LoVo (cell line): Measurements from ENCODE around the gene CLCN7.

Experiments
- DNase-seq: peaks from one replicate; pipeline ENCODE4 v3.0.0-alpha.2; 2016; ENCODE audit warnings: low spot score

The CLCN7 gene

DNA sequence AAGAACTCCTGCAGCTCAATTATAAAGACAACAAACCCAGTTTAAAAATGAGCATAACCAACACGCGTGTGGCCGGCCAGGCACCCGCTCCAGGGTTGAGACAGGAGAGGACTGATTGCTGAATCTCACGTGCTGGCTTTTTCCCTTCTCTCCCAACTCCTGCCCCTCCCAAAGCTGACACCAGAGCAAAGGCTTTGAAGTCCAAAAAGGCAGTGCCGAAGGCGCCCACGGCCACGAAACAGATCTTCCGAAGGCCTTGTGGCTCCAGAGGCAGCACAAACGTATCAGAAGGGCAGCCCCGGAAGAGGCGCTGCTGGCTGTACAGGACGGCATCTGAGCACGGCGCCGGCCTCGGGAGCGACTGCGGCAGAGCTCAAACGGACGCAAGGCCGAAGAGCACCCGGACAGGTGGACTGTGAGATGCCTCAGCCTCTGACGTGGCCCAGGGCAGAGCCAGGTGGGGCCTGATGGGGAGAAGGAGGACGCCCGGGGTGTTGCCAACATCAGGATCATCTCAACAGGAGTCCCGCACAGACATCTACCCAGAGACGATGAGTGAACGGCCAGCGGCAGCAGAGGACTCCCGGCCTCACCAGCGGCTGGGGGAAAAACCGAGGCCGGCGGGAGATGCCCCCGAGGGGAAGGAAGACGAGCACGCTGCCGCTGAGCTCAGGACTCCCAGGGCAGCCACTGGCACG, 10.5 kb downstream of the CLCN7 start:
- DNase-seq, result no peak

DNA sequence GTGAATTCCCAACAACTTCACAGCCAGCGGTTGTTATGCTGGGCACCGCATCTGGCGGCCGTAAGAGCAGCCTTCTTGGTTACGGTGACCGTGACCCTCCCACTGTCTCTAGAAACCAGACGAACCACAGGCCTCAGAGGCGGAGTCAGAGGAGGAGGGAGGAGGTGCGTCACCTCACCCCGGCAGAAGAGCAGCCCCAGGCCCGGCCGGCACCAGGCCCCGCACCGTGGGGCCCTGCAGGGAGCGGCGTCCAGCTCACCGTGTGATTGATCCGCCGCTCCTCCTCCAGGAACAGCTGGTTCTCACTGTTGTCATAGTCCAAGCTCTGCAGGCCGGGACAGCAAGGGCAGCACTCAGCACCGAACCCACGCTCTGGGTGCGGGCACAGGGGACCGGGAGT, 13.7 kb downstream of the CLCN7 start:
- no peak for DNase-seq

- DNase-seq, result no peak
These were observed 14.2 kb downstream of the CLCN7 start for GRCh38 chr16:1460602-1461138.

DNA sequence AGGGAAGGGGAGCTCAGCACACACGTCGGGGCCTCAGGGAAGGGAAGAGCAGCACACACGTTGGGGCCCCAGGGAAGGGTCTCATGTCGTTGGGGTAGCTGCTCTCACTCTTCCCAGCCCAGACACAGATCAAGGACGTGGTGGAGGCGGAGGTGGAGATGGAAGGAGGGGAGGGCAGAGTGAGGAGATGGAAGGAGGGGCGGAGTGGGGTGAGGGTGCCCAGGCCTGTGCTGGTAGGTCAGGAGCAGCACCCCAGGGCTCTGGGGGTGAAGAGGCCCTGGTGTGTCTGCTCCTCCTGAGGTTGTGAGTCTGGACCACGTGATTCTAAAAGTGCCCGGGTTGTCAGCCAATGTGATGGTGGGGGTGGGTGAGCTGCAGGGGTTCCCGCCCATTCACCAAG, 14.9 kb downstream of the CLCN7 start:
- no peak for DNase-seq

DNA sequence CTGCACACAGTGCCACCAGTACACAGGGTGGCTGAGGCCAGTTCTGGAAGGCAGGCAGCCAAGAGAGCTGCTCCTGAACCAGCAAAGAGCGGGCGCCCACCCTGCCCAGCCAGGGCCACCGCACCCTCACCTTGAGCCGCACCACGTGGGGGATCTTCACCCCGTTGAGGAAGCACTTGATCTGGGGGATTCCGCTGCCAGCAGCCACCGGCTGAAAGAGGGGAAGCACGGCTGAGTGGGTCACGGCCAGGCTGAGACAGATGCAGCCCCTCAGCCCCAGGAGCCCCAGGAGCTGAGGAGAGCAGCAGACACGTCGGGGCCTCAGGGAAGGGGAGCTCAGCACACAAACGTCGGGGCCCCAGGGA, 15.9 kb downstream of the CLCN7 start:
- DNase-seq, result no peak

DNA sequence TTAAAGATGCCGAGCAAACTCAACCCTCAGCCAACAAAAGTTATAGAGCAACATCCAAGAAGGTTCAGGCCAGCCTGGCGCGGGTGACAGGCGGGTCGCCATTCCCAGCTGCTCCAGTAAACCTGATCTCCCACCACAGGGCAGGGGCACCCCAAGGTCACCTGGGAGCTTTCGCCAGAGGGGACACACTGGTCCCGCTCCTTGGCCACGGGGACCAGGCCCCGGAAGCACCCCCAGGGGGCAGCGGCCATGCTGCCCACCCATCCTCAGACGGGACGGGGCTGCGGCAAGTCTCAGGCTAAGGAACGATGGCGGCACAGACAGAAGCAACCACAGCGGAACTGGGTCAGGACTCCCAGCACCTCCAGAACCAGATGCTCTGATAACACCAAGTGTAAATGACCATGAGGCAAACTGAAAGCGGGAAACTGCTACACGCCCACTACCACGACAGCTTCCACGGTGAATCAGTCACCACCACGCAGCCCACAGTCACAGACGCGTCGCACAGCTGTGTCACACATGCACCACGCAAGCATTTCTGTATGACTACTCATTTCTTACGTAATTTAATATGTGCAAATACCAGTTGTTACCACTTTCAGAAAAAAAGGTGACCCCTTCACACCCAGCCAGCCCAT, 16.4 kb downstream of the CLCN7 start:
- no peak for DNase-seq

- DNase-seq, result no peak
These were observed 17.2 kb downstream of the CLCN7 start for GRCh38 chr16:1457489-1458245.

- DNase-seq, result no peak
These were observed 17.9 kb downstream of the CLCN7 start for GRCh38 chr16:1456951-1457350.

DNA sequence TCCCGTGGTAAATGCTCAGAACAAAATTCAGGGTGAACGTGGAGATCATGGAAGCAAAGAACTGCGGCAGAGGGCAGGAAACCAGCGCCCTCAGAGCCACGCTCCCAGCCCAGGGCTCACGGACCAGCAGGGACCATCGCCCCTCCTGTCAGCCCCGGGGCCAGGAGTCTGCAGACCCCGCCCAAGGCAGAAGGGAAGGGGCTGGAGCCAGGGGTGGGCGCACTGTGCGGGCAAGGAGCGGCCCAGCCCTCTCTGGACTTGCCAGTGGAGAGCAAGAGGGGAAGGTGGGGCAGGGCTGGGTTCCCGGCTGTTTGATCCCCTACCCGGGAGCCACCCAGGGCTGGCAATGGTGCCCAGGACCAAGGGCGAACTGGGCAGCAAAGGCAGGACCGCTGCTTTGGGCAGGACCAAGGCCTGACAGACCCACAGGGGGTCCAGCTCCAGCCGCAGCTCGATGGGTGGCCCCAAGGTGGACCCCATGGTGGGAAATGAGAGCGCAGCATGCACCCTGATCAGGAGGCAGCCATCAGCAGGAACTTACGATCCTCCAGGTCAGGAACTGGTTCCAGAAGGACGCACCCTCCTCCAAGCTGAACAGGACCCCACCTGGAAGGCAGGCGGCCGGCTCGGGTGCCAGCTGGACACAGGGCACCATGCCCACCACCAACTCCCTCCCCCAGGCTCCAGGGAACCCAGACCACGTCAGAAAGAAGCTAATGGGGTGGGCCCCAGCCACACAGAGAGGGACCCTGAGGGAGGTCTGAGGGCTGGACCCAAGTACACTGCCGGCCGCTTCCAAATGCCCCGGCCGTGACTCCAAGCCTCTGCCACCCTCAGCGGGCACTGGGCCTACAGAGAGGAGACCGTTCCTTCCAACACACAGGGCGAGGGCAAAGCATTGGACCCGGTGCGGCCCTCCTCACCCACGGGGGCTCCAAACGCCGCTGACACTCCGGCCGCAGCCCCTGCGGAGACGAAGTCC, 19.3 kb downstream of the CLCN7 start:
- no peak for DNase-seq

GRCh38 chr16:1454561-1454960, 20.3 kb downstream of the CLCN7 start:
- no peak for DNase-seq

DNA sequence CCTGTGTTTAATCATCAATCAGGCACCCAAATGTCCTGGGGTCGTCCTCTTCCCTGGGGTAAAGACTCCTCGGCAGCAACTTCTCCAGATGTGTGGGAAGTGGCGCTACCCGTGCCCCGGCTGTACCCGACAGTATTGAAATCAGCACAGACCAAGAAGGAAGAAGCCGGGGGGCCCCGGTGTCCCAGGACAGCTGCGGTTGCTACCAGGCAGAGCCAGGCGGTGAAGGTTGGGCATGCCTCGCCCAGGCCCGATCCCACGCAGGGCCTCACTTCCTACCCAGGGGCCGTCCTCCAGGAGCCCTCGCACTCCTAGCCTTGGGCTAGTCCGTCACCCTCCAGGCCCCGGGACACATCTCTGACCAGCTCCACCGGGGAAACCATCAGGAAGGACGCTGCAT, 21.5 kb downstream of the CLCN7 start:
- DNase-seq, result no peak

DNA sequence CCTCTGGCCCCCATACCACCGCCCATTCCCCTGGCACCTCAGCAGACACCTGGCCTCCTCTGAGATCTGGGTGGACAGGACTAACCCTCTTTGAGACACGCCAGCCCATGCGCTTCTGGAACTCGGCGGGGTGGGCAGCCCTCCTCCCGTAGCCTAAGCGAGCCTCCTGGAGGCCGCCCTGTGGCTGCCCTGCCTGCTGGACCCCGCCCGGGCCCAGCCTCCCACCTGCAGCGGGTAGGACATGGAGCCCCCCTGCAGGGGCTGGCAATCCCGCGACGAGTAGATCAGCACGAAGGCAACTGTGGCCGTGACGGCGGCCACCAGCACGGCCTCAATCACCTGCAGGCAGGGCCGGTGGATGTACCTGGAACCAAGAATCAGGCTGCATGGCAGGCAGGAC, 22.3 kb downstream of the CLCN7 start:
- DNase-seq, result no peak

DNA sequence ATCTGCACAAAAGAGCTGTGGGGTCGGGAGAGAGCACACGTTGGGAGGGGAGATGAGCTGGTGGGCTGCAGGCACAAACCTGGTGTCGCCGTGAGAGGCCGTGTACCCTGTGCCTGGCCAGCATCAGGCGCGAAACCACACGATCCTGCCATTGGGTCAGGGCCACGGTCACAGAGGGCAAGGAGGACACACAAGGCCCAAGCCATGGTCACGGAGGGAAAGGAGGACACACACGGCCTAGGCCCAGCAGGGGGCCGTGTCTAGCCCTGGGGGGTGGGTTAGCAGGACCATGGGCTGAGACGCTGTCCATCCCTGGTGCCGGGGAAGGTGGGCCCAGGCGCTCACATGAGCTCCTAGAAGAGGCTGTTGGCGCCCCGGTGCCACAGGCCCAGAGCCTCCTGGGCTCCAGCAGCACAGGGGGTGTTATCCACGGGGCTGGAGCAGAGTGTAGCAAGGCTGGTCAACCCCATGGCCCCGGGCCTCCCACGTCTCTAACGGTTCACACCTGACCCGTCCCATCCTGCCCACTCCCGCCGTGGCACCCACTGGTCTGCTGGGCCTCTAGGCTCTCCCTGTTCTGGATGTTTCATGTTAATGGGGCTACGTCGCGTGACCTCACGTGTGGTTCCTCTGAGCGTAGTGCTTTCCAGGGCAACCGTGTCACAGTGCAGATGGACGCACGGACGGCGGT, 23.0 kb downstream of the CLCN7 start:
- DNase-seq, result no peak

DNA sequence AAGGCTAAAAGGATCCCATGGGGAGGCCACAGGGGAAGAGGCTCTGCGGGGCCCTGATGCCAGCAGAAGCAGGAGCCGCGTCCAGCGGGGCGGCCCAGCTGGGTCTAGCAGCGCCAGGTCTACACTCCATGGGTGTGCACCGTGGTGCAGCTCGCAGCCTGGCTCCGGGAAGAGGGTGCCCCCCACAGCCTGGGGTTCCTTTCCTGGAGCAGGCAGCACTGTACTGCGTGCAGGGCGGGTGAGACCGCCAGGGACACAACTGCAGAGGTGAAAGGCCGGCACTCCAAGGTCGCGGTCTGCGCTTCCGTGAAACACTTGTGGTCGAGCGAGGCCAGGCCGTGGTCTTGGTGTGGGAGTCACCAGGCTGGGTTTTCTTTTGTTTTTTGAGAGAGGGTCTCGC, 24.0 kb downstream of the CLCN7 start:
- DNase-seq, result no peak

- no peak for DNase-seq
These were observed 24.6 kb downstream of the CLCN7 start for GRCh38 chr16:1450218-1450617.

DNA sequence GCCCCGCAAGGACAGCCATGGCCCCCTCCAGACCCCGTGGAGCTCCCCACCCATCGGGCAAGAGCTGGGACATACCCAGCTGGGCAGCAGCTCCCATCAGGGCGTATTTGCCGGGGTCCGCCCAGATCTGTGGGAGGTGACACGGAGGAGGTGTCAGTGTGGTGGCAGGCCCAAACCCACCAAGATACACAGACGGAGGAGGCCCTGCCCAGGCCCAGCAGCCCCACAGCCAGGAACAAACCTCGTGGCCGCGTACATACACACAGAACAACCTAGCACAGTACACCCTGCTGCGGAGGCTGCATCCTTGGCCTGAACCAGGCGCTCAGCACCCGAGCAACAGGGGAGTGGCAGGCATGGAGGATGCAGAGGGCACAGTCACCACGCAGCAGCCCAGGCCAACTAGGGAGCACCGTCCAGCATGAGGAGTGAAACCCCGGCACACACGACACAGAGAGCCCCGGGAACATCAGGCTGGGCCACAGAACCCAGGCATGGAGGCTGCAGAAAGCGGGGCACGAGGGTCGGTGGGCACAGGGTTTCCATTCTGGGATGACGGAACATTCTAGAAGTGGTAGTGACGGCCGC, 25.5 kb downstream of the CLCN7 start:
- no peak for DNase-seq

- no peak for DNase-seq
These were observed 26.2 kb downstream of the CLCN7 start for GRCh38 chr16:1448536-1449116.

DNA sequence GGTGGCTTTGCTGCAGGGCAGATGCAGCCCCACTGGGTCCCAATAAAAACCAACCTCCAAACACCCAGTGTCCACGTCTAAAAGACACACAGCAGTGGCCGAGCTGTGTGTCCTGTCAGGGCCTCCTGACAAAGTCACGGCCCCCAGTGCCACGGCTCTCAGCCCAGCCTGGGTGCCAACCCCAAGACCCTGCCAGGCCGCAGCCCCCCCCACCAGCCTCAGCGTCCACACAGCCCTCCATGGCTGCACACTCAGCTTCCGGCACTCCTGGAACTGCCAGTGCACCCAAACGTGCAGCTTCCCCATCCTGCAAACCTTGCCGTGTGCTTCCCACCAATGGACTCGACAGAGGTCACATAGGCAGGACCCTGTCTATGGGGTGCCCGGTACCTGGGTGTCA, 26.9 kb downstream of the CLCN7 start:
- DNase-seq, result no peak

GRCh38 chr16:1446296-1447080, 28.3 kb downstream of the CLCN7 start:
- DNase-seq, result no peak
